Measurements from ENCODE around the gene NFIX.

DNA sequence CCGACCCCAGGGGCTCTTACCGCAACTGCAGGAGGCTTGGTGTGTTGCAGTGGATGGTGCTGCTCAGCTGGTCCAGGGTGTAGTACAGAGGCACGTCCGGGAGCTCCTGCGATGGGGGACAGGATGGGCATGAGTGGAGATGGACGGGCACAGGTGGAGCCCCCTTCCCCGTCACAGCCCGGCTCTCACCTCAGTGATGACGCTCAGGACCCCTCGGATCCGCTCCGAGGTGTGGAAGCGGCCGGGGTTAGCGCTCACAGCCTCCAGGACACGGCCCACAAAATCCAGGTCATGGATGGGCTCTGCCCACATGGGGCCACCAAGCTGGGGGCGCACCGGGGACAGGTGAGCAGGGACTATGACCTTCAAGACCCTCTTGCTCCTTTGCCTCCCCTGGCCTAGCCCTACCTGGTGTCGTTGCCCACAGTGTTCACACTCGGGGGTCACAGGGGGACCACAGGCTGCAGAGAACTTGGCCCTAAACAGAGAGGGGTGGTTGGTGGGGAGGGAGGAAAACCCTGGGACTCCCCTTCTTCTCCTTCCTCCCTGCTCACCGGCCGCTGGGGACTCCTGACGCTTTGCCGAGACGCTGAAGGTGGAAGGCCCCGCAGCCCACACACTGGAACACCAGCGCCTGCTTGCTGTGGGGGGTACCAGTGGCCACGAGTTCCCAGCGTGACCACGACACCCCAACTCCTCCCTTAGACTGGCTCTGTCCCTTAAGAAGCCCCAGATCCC lies 114.3 kb downstream of the NFIX start:
- TF ChIP-seq, protein P1, sequence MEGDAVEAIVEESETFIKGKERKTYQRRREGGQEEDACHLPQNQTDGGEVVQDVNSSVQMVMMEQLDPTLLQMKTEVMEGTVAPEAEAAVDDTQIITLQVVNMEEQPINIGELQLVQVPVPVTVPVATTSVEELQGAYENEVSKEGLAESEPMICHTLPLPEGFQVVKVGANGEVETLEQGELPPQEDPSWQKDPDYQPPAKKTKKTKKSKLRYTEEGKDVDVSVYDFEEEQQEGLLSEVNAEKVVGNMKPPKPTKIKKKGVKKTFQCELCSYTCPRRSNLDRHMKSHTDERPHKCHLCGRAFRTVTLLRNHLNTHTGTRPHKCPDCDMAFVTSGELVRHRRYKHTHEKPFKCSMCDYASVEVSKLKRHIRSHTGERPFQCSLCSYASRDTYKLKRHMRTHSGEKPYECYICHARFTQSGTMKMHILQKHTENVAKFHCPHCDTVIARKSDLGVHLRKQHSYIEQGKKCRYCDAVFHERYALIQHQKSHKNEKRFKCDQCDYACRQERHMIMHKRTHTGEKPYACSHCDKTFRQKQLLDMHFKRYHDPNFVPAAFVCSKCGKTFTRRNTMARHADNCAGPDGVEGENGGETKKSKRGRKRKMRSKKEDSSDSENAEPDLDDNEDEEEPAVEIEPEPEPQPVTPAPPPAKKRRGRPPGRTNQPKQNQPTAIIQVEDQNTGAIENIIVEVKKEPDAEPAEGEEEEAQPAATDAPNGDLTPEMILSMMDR (IDR thresholded peaks at IDR 0.05), result no peak
- no peak for TF ChIP-seq POLR2A (IDR thresholded peaks at IDR 0.05)
- TF ChIP-seq POLR2AphosphoS5 (IDR thresholded peaks at IDR 0.05), result no peak
- no peak for TF ChIP-seq EP300 (IDR thresholded peaks at IDR 0.05; ENCODE audit: low read depth)
